Endothelial cell of umbilical vein (primary cell): ENCODE measurements around the gene CTNNA2.

ENCODE experiments used
- CTCF ChIP-seq, 2 donors: IDR thresholded peaks; 1 replicate in 1 of 2; 2 replicates in 1 of 2; pipeline ENCODE4 v1.5.1; 2011; ENCODE audit warnings: low read length in 2 of 2, mild to moderate bottlenecking in 2 of 2, moderate library complexity in 2 of 2, control low read depth in 1 of 2, inconsistent platforms in 1 of 2, low read depth in 1 of 2; ENCODE audit not compliant: insufficient read depth in 1 of 2; ENCODE audit errors: extremely low read depth in 1 of 2
- MYC ChIP-seq: IDR thresholded peaks from one replicate; pipeline ENCODE4 v1.6.1; 2011; ENCODE audit warnings: mild to moderate bottlenecking, low read depth, low read length
- POLR2A ChIP-seq: IDR thresholded peaks from 2 replicates; pipeline ENCODE4 v1.6.1; 2012; ENCODE audit warnings: low read depth, mild to moderate bottlenecking, control low read depth, low read length
- POLR2AphosphoS5 ChIP-seq: IDR thresholded peaks from 2 replicates; pipeline ENCODE4 v1.6.1; 2012; ENCODE audit warnings: low read depth, mild to moderate bottlenecking, control low read depth, low read length, moderate library complexity; ENCODE audit not compliant: insufficient read depth

- no peak for TF ChIP-seq POLR2AphosphoS5
- no peak for TF ChIP-seq POLR2A
- no peak for TF ChIP-seq CTCF (IDR thresholded peaks at IDR 0.05; ENCODE audit: extremely low read depth in 1 of 2, insufficient read depth in 1 of 2, low read depth in 1 of 2, low read length in 2 of 2)
- TF ChIP-seq MYC = no peak
Measured at GRCh38 chr2:79899196-79899595, 386.3 kb downstream of the CTNNA2 start.
